Stimulated activated CD8-positive, alpha-beta memory T cell treated with anti-CD3 and anti-CD28 coated beads, Interleukin-7, amount 100 ng/mL, for 48 hours (primary cell): Measurements from ENCODE around the gene AKAP8.
"Not testable (repeated sequence)": the region's sequence is repeated elsewhere in the genome, so short reads cannot be mapped to it uniquely, and the experiment has no call there.

Experiments used
- DNase-seq, 2 donors: peaks; one replicate each; pipeline ENCODE4 v3.0.0-alpha.2; 2020; ENCODE audit warnings: low read depth in 1 of 2; ENCODE audit errors: extremely low read depth in 1 of 2

The AKAP8 gene

GRCh38 chr19:15374105-15374651 lies 5.4 kb downstream of the AKAP8 start:
- DNase-seq, result no peak

GRCh38 chr19:15373644-15374043 lies 5.9 kb downstream of the AKAP8 start:
- no peak for DNase-seq

- no peak for DNase-seq
Measured at GRCh38 chr19:15372891-15373301, 6.7 kb downstream of the AKAP8 start.

GRCh38 chr19:15372470-15372869 lies 7.1 kb downstream of the AKAP8 start:
- peak in 1 of 2 donors; percentile 45 for DNase-seq

- DNase-seq, result no peak
Measured at GRCh38 chr19:15371786-15372380, 7.7 kb downstream of the AKAP8 start.

GRCh38 chr19:15371119-15371518 lies 8.5 kb downstream of the AKAP8 start:
- no peak for DNase-seq

- DNase-seq, result no peak
Measured at GRCh38 chr19:15369594-15369891, 10.0 kb downstream of the AKAP8 start.

GRCh38 chr19:15368798-15369593 lies 10.6 kb downstream of the AKAP8 start:
- no peak for DNase-seq

- DNase-seq, result no peak
Measured at GRCh38 chr19:15368051-15368632, 11.4 kb downstream of the AKAP8 start.

GRCh38 chr19:15367439-15367838 lies 12.1 kb downstream of the AKAP8 start:
- no peak for DNase-seq

- no peak for DNase-seq
Measured at GRCh38 chr19:15365264-15365663, 14.3 kb downstream of the AKAP8 start.

GRCh38 chr19:15363791-15364190 lies 15.8 kb downstream of the AKAP8 start:
- DNase-seq, result not testable (repeated sequence)

- DNase-seq, result not testable (repeated sequence)
Measured at GRCh38 chr19:15363048-15363447, 16.5 kb downstream of the AKAP8 start.

GRCh38 chr19:15360015-15360414 lies 19.6 kb downstream of the AKAP8 start:
- not testable (repeated sequence) for DNase-seq

- DNase-seq, result no peak
Measured at GRCh38 chr19:15358918-15359317, 20.7 kb downstream of the AKAP8 start.

- no peak for DNase-seq
Measured at GRCh38 chr19:15357906-15358305, 21.7 kb downstream of the AKAP8 start.

GRCh38 chr19:15354566-15355296 lies 24.9 kb downstream of the AKAP8 start:
- no peak for DNase-seq

- no peak for DNase-seq
Measured at GRCh38 chr19:15353908-15354307, 25.7 kb downstream of the AKAP8 start.

GRCh38 chr19:15352535-15352934 lies 27.1 kb downstream of the AKAP8 start:
- DNase-seq, result not testable (repeated sequence)

- not testable (repeated sequence) for DNase-seq
Measured at GRCh38 chr19:15341328-15341727, 38.3 kb downstream of the AKAP8 start.

- no peak for DNase-seq
Measured at GRCh38 chr19:15340086-15340485, 39.5 kb downstream of the AKAP8 start.
